Mesothelial cell of epicardium (in vitro differentiated cells): ENCODE results near the gene CAMTA1. TPM values are rescaled to one million over a fixed set of nuclear protein-coding genes. Genes with fewer than 3 reads are reported as not detected.

Experiments used
- DNase-seq, 2 experiments: peaks; one replicate each; pipeline ENCODE4 v3.0.0; 2021; ENCODE audit warnings: low spot score in 2 of 2; ENCODE audit not compliant: unreplicated experiment in 2 of 2
- H3K27ac Mint-ChIP-seq: 2 replicates; pipeline ENCODE4 v1.8.0; 2021; ENCODE audit warnings: mixed read lengths
- H3K27me3 Mint-ChIP-seq: 2 replicates; pipeline ENCODE4 v1.8.0; 2021; ENCODE audit warnings: low read depth, mixed read lengths
- H3K36me3 Mint-ChIP-seq: 2 replicates; pipeline ENCODE4 v1.8.0; 2021; ENCODE audit warnings: mixed read lengths
- H3K4me1 Mint-ChIP-seq: 2 replicates; pipeline ENCODE4 v1.8.0; 2021; ENCODE audit warnings: mixed read lengths
- H3K4me3 Mint-ChIP-seq: 2 replicates; pipeline ENCODE4 v1.8.0; 2021; ENCODE audit warnings: mild to moderate bottlenecking, moderate library complexity, mixed read lengths
- H3K9me3 Mint-ChIP-seq: 2 replicates; pipeline ENCODE4 v1.8.0; 2021; ENCODE audit warnings: mixed read lengths
- total RNA-seq: library from RNA; stranded (reverse); gene quantifications from 3 replicates; pipeline ENCODE4 v1.2.1, GENCODE V29; 2021
- TF ChIP-seq, protein P1 (sequence below): fragments of 200-600 bp; sonication (generic); IDR thresholded peaks from one replicate; pipeline ENCODE4 v1.5.0; 2021; ENCODE audit warnings: antibody characterized with exemption; ENCODE audit not compliant: unreplicated experiment

CAMTA1 gene
- total RNA-seq, 1 donor from 2014 or later, result 70.4 TPM

DNA sequence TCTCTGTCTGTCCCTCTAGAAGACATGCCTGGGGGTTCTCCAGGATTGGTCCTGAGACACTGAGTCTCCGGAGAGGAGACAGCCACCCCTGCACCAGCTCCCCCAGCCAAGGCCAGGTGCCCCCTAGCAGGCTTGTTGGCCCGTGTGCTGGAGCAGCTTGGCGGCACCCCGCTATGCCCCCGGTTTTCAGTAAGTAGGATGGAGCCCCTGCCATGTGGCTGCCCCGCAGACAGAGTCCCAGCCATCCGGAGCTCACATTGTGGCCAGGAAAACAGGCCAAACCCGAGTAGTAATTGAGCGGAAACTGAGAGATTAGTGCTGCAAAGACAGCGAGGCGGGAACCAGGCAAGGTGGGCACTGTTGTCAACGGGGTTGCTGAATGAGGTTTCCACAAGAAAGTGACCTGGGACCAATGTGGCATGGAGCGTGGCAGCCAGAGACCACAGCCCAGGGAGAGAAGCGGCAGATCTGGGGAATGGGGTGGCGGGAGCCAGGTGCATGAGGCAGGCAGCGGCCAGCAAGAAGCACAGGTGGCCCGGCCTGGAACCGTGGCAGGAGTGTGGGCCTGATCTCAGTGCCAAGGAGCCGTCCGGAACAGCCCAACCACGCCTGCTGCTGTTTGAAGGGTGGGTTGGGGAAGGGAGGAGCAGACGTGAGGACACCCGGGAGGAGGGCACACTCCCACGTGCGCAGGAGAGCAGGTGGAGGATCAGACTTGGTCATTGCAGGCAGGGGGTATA, 848.4 kb downstream of the CAMTA1 start:
- Mint-ChIP-seq H3K36me3 (no peaks in the 10 kb centered on the region), H3K27ac (no peak overlapping the region), H3K4me3 (no peak overlapping the region), H3K9me3 (no peaks in the 10 kb centered on the region), H3K27me3 (peaks cover 27% of the 10 kb centered on the region), H3K4me1 (peaks cover 6% of the 10 kb centered on the region)
- TF ChIP-seq, protein P1, sequence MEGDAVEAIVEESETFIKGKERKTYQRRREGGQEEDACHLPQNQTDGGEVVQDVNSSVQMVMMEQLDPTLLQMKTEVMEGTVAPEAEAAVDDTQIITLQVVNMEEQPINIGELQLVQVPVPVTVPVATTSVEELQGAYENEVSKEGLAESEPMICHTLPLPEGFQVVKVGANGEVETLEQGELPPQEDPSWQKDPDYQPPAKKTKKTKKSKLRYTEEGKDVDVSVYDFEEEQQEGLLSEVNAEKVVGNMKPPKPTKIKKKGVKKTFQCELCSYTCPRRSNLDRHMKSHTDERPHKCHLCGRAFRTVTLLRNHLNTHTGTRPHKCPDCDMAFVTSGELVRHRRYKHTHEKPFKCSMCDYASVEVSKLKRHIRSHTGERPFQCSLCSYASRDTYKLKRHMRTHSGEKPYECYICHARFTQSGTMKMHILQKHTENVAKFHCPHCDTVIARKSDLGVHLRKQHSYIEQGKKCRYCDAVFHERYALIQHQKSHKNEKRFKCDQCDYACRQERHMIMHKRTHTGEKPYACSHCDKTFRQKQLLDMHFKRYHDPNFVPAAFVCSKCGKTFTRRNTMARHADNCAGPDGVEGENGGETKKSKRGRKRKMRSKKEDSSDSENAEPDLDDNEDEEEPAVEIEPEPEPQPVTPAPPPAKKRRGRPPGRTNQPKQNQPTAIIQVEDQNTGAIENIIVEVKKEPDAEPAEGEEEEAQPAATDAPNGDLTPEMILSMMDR, result no peak
- DNase-seq, result no peak

DNA sequence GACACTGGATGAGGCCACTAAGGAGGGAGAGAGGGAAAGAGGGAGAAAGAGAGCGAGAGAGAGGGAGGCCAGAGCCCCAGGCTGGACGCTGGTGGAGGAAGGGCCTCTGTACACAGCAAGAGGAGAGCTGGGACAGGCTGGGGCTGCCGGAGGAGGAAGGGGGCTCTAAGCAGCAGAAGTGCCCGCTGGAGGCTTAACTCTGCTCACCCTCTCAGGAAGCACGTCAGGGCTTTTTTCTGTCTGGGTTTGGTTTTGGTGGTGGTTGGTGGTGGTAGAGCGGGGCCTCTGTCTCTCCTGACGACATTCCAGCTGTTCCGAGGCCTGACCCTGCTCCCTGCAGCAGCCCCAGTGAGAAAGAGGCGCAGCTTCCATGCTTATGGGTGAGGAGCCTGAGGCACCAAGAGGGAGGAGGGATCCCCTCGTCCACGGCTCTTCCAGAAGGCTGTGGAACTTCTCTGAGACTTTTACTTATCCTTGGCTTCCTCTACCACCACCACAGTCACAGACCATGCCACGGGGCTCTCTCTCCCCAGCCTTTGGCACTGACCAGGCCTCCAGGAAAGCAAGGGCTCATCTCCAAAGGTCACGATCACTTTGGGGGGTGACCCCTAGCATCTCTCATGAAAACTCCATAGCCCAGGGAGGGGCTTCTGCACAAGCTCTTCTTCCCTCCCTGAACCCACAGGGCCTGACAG, 849.4 kb downstream of the CAMTA1 start:
- no peak for DNase-seq
- Mint-ChIP-seq H3K27ac (no peak overlapping the region), H3K4me1 (peaks cover 2% of the 10 kb centered on the region), H3K9me3 (no peaks in the 10 kb centered on the region), H3K27me3 (peaks cover 23% of the 10 kb centered on the region), H3K36me3 (no peaks in the 10 kb centered on the region), H3K4me3 (no peak overlapping the region)
- TF ChIP-seq, protein P1, result no peak

DNA sequence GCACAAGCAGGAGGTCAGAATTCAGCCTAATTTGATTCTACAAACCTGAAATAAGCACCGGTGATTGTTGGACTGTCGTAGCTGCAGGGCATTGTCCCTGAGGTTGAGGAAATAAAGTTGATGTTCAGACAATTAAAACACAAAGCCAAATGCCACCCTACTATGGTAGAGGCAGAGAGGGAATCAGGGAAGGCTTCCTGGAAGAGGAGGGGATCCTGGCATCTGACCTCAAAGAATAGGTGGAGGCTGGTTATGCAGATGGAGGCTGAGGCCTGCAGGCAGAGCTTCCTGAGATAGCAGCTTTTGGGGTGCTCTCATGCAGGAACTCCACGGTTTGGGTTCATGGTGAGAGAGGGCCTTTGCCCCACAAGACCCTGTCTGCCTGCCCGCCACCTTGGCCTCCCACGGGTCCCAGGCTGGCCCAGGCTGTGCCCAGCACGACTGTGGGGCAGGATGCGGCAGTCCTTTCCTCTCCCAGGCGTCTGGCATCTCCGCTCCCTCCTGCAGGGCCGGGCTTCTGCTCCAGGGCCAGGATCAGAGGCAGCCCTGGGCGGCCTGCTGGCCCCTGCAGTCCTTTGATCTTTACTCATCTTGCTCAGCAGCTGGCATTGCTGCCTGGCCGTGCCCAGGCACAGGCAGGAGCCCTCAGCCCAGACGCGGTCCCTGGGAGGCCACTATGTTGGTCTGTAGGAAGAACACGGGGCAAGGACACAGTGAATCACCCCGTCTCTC, 851.7 kb downstream of the CAMTA1 start:
- no peak overlapping the region for H3K27ac Mint-ChIP-seq
- TF ChIP-seq, protein P1, result no peak
- H3K27me3 Mint-ChIP-seq, result peaks cover 16% of the 10 kb centered on the region
- no peaks in the 10 kb centered on the region for H3K4me1 Mint-ChIP-seq
- no peaks in the 10 kb centered on the region for H3K36me3 Mint-ChIP-seq
- no peaks in the 10 kb centered on the region for H3K9me3 Mint-ChIP-seq
- H3K4me3 Mint-ChIP-seq, result no peak overlapping the region
- DNase-seq, result no peak

DNA sequence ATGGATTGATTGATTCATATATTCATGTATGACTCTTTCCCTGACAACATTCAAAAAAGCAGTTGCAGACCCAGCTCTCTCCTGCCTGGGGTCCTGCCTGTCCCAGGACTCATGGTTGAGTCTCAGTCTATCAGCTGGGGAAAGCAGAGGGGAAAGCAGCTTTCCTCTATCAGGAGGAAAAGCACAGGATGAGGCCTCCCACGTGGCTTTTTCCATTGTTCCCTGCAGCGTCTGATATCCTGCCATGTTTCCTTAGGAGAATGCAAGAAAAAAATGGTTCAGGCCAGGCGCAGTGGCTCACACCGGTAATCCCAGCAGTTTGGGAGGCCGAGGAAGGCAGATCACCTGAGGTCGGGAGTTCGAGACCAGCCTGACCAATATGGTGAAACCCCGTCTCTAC, 852.8 kb downstream of the CAMTA1 start:
- peaks cover 2% of the 10 kb centered on the region for H3K4me1 Mint-ChIP-seq
- no peak for DNase-seq
- peaks cover 14% of the 10 kb centered on the region for H3K27me3 Mint-ChIP-seq
- H3K36me3 Mint-ChIP-seq, result no peaks in the 10 kb centered on the region
- TF ChIP-seq, protein P1, result no peak
- no peaks in the 10 kb centered on the region for H3K9me3 Mint-ChIP-seq
- no peak overlapping the region for H3K27ac Mint-ChIP-seq
- H3K4me3 Mint-ChIP-seq, result no peak overlapping the region

DNA sequence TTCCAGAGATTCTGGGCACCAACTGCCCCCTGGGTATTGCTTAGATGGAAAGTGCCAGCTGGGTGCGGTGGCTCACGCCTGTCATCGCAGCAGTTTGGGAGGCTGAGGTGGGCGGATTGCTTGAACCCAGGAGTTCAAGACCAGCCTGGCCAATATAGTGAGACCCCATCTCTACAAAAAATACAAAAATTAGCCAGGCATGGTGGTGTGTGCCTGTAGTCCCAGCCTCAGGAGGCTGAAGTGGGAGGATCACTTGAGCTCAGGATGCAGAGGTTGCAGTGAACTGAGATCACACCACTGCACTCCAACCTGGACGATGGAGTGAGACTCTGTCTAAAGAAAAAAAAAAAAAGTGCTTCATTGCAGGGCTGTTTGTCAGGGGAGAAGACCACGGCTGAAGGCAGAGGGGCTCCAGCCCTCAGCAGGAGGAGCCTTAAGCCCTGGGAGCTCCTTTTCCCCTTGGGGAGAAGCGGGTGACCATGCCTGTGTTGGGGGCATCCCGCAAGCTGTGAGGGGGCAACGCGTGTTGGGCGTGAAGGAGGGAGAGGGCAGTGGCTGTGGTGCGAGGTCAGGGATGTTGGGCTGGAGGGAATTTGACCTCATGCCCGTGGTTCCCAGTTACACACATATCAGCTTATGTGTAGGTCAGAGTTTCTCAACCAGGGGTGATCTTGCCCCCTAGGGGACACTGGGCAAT, 854.3 kb downstream of the CAMTA1 start:
- Mint-ChIP-seq H3K27me3 (peaks cover 3% of the 10 kb centered on the region), H3K27ac (no peak overlapping the region)

More for the DNA sequence above, 854.3 kb downstream of the CAMTA1 start:
- Mint-ChIP-seq H3K4me1 (peaks cover 13% of the 10 kb centered on the region), H3K9me3 (no peaks in the 10 kb centered on the region), H3K4me3 (no peak overlapping the region), H3K36me3 (no peaks in the 10 kb centered on the region)
- no peak for DNase-seq
- TF ChIP-seq, protein P1, result no peak
